ENCODE measurements around the gene GLDC.

Gene GLDC

DNA sequence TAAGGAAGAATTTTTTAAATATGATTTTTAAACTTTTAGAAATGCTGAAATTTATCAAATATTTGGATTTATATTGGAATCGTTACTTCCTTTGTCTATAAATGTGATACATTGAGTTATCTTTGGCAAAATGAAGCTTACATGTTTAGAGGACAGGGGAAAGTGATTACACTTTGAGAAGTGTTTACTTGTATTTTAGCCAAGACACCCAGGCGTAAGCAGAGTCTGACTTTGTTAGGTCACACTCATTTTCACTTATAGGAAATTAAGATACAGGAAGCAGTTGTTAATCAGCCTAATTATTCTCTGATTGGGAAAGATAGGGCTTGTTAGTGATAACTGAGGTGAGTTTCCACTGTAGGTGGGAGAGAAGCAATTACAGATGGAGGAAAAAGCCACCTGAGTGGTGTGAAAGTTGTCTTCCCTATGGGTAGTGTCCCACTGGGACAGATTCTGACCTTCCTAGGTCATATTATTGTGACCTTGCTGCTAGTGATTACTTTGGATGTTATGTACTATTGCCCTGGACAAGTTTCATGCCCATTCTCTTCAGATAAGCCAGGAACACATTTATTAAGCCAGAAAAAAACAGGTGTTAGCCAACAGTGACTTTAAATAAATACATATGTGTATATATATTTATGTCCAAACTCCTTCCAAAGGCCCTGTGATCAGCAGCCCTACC lies 143.9 kb downstream of the GLDC start:
- no peak for DNase-seq (ENCODE audit: low spot score)

DNA sequence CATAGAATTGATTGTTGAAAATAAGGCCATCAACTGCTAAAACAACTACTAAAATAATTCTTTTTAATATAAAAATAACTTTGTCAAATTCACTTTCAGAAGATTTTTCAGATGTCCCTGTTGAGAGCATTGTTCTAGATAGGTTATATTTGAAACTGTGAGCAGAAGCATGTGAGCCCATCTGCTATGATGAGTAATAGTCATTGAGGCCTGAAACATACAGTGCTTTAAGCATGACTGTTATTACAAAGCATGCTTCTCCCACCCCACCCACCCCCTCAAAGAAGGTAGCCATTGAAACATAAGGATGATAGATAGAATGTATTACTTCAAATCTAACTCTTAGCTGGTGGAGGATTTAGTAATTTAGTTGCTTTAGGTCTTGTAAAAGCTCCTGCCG lies 146.5 kb downstream of the GLDC start:
- DNase-seq (ENCODE audit: low spot score), result no peak

GRCh38 chr9:6495466-6495865 lies 150.1 kb downstream of the GLDC start:
- DNase-seq (ENCODE audit: low spot score), result no peak

GRCh38 chr9:6490863-6491262 lies 154.7 kb downstream of the GLDC start:
- no peak for DNase-seq (ENCODE audit: low spot score)

GRCh38 chr9:6489099-6489498 lies 156.4 kb downstream of the GLDC start:
- DNase-seq (ENCODE audit: low spot score), result no peak

- DNase-seq (ENCODE audit: low spot score), result no peak
Observed at GRCh38 chr9:6488395-6488794, 157.1 kb downstream of the GLDC start.

- DNase-seq (ENCODE audit: low spot score), result no peak
Observed at GRCh38 chr9:6484210-6484609, 161.3 kb downstream of the GLDC start.

Data from ecto neural progenitor cell (in vitro differentiated cells).